Cardiac muscle cell (in vitro differentiated cells and primary cell): ENCODE results near the gene PLAAT3. TPM values are rescaled to one million over a fixed set of nuclear protein-coding genes. Genes with fewer than 3 reads are reported as not detected.
A peak's percentile ranks its signal among the peaks of the same experiment; 100 is the strongest.
"Not testable (repeated sequence)": the region's sequence is repeated elsewhere in the genome, so short reads cannot be mapped to it uniquely, and the experiment has no call there.

Experiments
- DNase-seq, 2 donors: peaks; one replicate each; pipeline versions ENCODE4 v3.0.0 to v3.0.0-alpha.2; 2010 to 2017; ENCODE audit warnings: low read depth in 1 of 2, low spot score in 1 of 2
- H3K27ac ChIP-seq: fragments of 200-600 bp; sonication (generic); 2 replicates; pipeline ENCODE4 v1.5.1; 2016
- H3K27me3 ChIP-seq: fragments of 200-600 bp; sonication (generic); 2 replicates; pipeline ENCODE4 v1.6.0; 2016; ENCODE audit warnings: control low read depth
- H3K36me3 ChIP-seq: fragments of 200-600 bp; sonication (generic); 2 replicates; pipeline ENCODE4 v1.5.1; 2016; ENCODE audit warnings: control low read depth
- H3K4me1 ChIP-seq: fragments of 200-600 bp; sonication (generic); 2 replicates; pipeline ENCODE4 v1.8.1; 2017; ENCODE audit warnings: low read depth, mild to moderate bottlenecking, mixed run types
- H3K4me3 ChIP-seq: fragments of 200-600 bp; sonication (generic); 2 replicates; pipeline ENCODE4 v1.5.1; 2016; ENCODE audit warnings: mild to moderate bottlenecking
- H3K9me3 ChIP-seq: fragments of 200-600 bp; sonication (generic); 2 replicates; pipeline ENCODE4 v1.5.1; 2017; ENCODE audit warnings: low read depth, mild to moderate bottlenecking, control low read depth
- CTCF ChIP-seq: IDR thresholded peaks from 2 replicates; pipeline ENCODE4 v1.5.1; 2012; ENCODE audit warnings: low read depth, mild to moderate bottlenecking, low read length
- polyA plus RNA-seq: library from polyadenylated mRNA; unstranded; fragments of >200 nt; fragmentation: Nextera tagmentation; extraction: Ambion mirVana; gene quantifications from 2 replicates; pipeline ENCODE4 v1.2.1, GENCODE V29; 2016
- total RNA-seq: library from RNA; depleted of rRNA; stranded (reverse); fragments of >200 nt; gene quantifications from 2 replicates; pipeline ENCODE4 v1.2.3, GENCODE V29; 2016

The PLAAT3 gene
- total and polyA plus RNA-seq, 2 experiments from 2014 or later, result 10.0 to 10.8 TPM

GRCh38 chr11:63608353-63609345 is 5.6 kb downstream of the PLAAT3 start:
- no peak for TF ChIP-seq CTCF
- Histone ChIP-seq H3K27me3 (peaks cover 38% of the 10 kb centered on the region), H3K4me3 (no peak overlapping the region), H3K27ac (no peak overlapping the region), H3K9me3 (no peaks in the 10 kb centered on the region), H3K36me3 (no peaks in the 10 kb centered on the region), H3K4me1 (no peaks in the 10 kb centered on the region)
- DNase-seq, result peak in 1 of 2 donors; percentile 76

GRCh38 chr11:63603180-63603518 is 11.1 kb downstream of the PLAAT3 start:
- H3K27me3 ChIP-seq, result no peaks in the 10 kb centered on the region
- DNase-seq, result peak in 1 of 2 donors; percentile 88
- no peak overlapping the region for H3K27ac ChIP-seq
- peaks cover 5% of the 10 kb centered on the region for H3K4me1 ChIP-seq
- no peaks in the 10 kb centered on the region for H3K9me3 ChIP-seq
- H3K4me3 ChIP-seq, result no peak overlapping the region
- no peaks in the 10 kb centered on the region for H3K36me3 ChIP-seq
- TF ChIP-seq CTCF, result no peak

- not testable (repeated sequence) for H3K4me3 ChIP-seq, H3K36me3 ChIP-seq, H3K9me3 ChIP-seq, H3K27me3 ChIP-seq, H3K4me1 ChIP-seq, H3K27ac ChIP-seq
- peak in 1 of 2 donors; percentile 78 for DNase-seq
Observed at GRCh38 chr11:63602290-63603179, 11.7 kb downstream of the PLAAT3 start.

DNA sequence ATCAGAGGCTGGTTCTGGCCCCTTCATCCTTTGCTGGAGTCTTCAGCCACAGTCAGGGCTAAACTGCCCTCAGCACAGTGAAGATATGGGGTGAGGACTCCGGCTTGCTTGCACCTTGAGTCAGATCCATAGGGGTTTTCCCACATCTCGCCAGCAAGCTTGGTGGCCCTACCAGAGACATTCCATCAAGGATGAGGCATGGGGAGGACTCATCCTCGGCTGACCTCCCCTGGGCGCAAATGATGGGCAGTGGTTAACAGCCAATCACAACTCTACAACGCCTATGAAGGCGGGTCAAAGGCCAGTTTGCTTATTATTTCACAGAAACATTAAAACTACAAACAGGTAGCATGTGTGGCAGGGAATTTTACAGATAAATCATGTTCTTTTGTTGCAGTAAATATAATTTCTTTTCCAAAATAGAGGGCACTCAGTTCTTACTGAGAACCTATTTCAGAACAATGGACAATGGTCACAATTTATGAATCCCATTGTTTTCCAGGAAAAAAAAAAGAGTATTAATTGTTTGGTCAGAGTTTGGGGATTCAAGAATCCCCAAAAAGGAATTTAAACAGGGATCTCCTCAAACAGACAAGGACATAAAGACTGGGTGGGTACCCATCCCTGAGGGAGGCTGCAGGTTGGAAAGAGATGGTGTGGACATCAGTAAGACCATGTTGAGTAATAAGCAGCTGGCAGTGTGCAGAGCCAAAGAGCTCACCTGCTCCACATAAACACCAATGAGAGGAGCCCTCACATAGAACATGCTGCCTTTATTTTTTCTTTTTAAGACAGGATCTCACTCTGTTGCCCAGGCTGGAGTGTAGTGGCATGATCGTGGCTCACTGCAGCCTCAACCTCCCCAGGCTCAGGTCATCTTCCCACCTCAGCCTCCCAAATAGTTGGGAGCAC is 14.8 kb downstream of the PLAAT3 start:
- H3K36me3 ChIP-seq, result no peaks in the 10 kb centered on the region
- TF ChIP-seq CTCF, result no peak
- peaks cover 5% of the 10 kb centered on the region for H3K4me1 ChIP-seq
- peak in 1 of 2 donors; percentile 59 for DNase-seq
- H3K27ac ChIP-seq, result no peak overlapping the region
- H3K27me3 ChIP-seq, result no peaks in the 10 kb centered on the region
- no peak overlapping the region for H3K4me3 ChIP-seq
- no peaks in the 10 kb centered on the region for H3K9me3 ChIP-seq

DNA sequence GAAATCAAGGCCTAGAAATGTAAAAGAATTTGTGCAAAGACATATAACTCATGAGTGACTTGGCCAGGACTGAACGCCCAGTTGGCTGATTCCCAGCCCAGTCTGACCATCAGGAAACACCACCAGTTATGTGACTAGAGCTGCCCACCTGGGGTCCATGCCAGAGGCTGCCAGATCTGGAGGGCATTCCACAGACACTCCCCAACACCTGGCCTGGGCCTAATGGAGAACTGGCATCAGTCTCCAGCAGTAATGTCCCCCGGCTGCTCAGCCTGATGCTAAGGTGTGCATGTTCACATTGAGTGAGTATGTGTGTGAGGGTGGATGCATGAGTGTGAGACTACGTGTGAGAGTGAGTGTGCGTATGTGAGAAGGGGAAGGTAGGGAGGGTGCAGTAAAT is 15.7 kb downstream of the PLAAT3 start:
- H3K36me3 ChIP-seq, result no peaks in the 10 kb centered on the region
- TF ChIP-seq CTCF, result no peak
- H3K27me3 ChIP-seq, result no peaks in the 10 kb centered on the region

More for the DNA sequence above, 15.7 kb downstream of the PLAAT3 start:
- no peak for DNase-seq
- Histone ChIP-seq H3K27ac (no peak overlapping the region), H3K9me3 (no peaks in the 10 kb centered on the region), H3K4me1 (peaks cover 5% of the 10 kb centered on the region), H3K4me3 (no peak overlapping the region)
